GM19463 (cell line): ENCODE data around the gene KIT.
"Not testable (repeated sequence)": the region's sequence is repeated elsewhere in the genome, so short reads cannot be mapped to it uniquely, and the experiment has no call there.

ENCODE experiments used
- ATAC-seq: cut with Tn5 transposase; IDR thresholded peaks from one replicate; pipeline ENCODE4 v1.9.1; 2021; ENCODE audit warnings: mild to moderate bottlenecking, moderate library complexity; ENCODE audit not compliant: unreplicated experiment

The KIT gene

GRCh38 chr4:54657551-54658251 lies at the start of gene KIT:
KIT (plus strand) TSS chr4:54657957; CDS start chr4:54658015, 58 bp downstream.
- no peak for ATAC-seq

DNA sequence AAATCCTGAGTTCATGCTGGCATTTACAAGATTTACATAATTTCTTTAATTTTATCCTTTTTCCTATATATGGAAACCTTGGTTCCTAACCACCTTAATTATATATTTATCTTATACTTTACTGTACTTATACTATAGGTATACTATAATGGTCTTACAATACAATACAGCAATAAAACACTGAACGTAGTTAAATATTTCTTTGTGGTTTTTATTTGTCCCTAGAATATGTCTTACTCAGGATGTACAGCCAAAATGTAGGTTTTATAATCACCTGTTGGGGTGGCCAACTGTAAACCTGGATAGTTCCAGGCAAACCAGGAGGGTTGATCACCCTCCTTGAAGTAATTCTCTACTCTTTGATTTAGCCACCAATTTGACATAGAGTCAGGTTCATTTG lies 48.4 kb upstream of the KIT start:
- ATAC-seq, result no peak

GRCh38 chr4:54614149-54614548 lies 43.6 kb upstream of the KIT start:
- ATAC-seq, result no peak

GRCh38 chr4:54620773-54621172 lies 37.0 kb upstream of the KIT start:
- ATAC-seq, result no peak

- ATAC-seq, result no peak
These were observed 32.4 kb upstream of the KIT start for GRCh38 chr4:54625391-54625790.

DNA sequence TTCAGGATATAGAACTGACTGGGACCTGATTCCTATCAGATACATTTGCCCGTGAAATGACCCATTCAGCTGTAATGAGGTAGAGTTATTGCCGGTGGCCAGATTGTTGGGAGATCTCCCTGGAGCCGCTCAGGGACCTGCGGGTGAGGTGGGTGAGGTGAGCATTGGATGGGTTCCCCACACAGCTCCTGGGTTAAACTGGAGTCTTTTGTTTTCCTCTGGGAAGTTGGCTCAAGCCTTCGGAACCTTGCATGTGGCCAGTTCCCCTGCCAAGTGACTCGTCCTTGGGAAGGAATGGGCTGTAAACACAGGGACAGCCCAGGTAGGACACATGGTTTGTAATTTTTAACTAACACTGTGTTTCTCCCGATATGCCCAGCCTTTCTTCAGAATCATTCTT lies 31.6 kb upstream of the KIT start:
- ATAC-seq, result no peak

DNA sequence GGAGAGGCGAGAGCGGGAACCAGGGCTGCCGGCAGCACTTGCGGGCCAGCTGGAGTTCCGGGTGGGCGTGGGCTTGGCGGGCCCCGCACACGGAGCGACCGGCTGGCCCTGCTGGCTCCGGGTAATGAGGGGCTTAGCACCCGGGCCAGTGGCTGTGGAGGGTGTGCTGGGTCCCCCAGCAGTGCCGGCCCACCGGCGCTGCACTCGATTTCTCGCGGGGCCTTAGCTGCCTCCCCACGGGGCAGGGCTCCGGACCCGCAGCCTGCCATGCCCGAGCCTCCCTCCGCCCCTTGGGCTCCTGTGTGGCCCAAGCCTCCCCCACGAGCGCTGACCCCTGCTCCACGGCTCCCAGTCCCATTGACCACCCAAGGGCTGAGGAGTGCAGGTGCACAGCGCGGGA lies 25.2 kb upstream of the KIT start:
- no peak for ATAC-seq

DNA sequence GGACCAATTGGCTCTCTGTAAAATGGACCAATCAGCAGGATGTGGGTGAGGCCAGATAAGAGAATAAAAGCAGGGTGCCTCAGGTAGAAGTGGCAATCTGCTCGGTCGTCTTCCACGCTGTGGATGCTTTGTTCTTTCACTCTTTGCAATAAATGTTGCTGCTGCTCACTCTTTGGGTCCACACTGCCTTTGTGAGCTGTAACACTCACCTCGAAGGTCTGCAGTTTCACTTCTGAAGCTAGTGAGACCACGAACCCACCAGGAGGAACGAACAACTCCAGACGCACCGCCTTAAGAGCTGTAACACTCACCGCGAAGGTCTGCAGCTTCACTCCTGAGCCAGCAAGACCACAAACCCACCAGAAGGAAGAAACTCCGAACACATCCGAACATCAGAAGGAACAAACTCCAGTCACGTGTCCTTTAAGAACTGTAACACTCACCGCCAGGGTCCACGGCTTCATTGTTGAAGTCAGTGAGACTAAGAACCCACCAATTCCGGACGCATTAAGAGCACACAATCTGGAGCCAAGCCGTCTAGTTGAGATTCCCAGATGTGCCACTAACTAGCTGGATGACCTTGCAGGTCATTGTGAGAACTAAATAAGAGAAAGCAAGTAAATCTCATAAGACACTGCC lies 24.5 kb upstream of the KIT start:
- ATAC-seq, result not testable (repeated sequence)

DNA sequence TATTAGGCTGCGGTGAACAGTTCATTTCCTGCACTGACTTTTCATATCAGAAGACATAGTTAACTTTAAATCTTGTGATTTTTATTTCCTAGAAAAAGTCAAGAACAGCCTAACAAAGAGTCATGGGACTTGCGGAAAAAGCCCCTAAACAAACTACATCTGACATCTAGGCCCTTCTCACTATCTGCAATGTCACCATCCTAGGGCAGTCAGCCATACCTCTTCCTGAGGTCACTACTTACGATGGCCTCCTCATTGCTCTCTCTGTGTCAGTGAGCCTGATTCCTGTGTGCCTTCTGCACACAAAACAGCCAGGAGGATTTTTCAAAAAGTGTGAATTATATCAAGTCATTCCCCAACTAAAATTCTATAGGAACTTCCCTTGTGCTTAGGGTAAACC lies 22.4 kb upstream of the KIT start:
- ATAC-seq, result no peak

GRCh38 chr4:54637325-54637724 lies 20.4 kb upstream of the KIT start:
- no peak for ATAC-seq

DNA sequence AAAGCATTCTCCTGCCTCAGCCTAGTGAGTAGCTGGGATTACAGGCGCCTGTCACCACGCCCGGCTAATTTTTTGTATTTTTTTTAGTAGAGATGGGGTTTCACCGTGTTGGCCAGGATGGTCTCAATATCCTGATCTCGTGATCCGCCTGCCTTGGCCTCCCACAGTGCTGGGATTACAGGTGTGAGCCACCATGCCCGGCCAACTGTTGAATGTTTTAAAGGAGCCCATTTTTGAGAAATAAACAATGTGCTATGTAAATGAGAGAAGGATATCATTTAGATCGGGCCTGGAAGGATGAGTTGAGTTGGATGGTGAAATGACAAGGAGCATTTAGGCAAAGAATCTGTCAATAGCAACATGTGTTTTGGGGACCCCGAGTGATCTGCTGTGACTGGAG lies 16.7 kb upstream of the KIT start:
- not testable (repeated sequence) for ATAC-seq

DNA sequence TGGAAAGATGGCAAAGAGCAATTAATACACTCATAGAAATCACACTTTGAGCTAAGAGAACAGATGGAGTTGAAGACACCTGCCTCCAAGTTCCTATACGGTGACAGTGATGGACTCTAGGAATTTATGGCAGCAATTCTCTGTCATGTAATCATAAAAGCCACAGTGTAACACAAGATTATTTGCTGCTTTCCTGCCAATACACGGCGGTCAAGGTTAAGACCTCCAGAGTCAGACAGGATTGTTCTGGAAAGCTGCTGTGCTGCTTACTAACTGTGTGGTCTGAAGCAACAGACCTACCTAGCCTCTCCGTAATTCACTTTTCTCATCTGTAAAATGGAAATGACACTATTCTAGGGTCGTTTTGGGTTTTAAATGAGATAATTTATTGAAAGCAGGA lies 14.6 kb upstream of the KIT start:
- ATAC-seq, result no peak

DNA sequence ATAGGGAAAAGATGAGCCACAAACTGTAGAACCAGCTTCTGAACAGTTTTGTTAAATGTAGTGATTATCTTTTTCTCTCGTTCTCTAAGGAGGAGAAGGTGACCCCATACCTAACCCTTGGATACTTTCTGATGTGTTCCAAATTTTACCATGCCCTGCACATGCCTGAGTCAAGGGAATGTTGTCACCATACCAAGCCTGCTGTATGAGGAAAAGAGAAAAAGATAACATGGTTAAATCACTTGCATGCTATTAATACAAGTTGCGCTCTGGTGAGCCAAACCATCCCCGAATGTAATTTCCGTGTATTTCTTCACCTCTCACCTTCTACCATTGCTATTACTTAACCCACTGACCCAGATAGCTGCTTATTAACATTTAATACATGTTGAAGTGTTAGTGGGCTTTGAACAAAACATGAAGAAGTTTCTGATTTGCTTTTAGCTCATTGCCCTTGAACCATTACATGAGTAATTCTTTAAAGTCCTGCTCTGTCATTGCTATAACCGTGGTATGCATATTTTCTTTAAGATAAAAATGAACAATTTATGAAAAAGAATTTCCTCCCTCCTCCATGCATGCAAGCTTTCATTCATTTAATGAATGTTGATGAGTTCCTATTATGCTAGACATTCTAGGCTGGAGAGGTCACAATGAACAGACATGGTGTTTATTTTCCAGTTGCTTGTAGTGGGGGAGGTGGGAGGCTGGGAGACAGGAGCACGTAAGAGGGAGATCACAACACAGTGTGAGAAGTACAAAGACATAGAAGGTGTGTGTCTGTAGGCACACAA lies 13.6 kb upstream of the KIT start:
- ATAC-seq, result no peak

DNA sequence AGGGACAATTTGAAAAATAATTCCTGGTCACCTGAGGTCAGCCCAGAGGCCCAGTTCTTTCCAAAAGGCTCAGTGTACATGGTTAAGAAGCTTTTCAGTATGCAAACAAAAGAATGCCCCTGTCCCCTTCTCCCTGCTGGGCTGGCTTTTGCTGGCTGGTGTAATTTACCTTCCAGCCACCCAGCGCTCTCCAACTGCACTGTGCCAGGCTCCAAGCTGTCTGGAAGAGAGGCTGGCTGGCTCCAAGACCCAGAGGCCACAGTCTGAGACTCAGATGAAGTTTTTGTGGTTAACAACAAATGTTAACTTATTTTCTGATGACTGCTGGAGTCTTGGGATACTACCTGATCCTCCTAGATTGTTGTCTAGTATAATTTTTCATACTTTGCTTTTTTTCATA lies 11.9 kb upstream of the KIT start:
- no peak for ATAC-seq

DNA sequence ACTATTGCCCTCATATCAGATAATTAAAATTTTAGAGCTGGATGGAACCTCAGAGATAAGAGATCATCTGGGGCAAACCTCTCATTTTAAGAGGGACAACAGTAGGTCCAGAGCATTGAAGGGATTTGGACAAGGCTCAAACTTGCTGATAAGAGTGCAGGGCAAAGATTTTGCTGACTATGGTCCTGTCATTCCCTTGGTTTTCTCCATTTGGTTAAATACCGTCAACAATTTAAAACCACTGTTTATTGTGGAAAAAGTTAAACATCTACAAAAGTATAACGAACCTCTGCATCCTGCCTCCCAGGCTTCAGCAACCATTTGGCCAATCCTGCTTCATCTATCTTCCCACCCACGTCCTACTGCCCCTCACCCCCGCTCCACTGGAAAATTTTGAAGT lies 10.7 kb upstream of the KIT start:
- ATAC-seq, result no peak

GRCh38 chr4:54651050-54651449 lies 6.7 kb upstream of the KIT start:
- ATAC-seq, result no peak

- no peak for ATAC-seq
These were observed 3.0 kb upstream of the KIT start for GRCh38 chr4:54654753-54655152.

- no peak for ATAC-seq
These were observed 589 bp upstream of the KIT start for GRCh38 chr4:54657185-54657550.

DNA sequence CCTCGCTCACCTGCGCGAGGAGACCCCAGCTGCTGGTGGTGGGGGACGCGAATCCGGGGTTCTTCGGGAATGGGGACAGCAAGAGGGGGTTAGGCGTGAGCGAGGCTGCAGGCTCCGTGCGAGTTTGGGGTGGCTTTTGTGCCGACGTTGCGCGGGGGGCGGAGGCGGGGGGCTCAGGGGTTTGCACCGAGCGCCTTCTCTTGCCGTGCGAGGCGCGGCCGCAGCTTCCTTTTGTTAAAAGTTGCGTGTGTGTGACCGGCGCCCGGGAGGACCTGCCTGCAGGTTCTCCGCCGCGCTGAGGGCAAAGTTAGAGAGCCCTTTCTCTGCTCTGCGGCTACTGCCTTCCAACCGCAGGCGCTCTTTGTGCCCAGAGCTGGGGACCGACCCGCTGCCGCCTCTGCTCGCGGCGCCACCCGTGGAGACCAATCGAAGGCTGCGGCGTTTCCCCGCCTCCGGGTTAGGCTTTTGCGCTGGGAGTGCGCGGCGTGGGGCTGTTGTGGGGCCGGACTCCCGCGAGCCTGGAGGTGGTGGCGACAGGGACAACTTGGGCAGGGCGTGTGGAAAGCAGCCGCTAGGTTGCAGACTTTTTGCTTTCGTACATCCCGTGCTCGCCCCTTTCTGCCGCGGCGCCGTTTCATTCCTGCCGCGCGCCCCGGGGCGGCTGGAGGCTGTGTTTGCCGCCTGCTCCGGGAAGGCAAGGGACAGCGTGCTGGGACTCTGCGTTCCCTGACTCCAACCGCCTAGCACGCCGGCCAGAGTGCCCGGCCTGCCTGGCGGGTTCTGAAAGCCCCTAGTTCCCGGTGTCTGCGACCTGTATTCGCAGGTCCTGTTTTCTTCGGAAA lies 716 bp downstream of the KIT start:
- peak; percentile 45 for ATAC-seq

DNA sequence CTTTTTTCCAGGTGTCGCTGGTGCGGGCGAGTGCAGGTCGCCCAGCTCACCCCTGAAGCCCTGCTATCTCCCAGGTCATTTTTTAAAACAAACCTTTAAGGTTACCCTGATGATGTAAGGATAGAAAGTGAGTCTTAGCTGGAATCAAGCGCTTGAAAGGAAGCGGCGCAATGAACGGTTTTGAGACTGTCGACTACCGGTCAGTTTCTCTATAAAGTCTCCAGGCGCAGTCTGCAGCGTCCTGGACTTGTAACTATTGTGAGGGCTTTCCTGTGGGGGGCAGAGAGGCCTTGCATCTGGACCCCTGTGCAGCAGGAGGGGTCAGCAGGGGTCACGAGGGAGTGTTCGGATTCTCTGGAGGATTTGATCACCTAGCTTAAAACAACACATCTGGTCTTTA lies 1.6 kb downstream of the KIT start:
- ATAC-seq, result no peak
